MG63 (cell line): ENCODE data around the gene ZNF287. TPM values are rescaled to one million over a fixed set of nuclear protein-coding genes. Genes with fewer than 3 reads are reported as not detected.

ENCODE experiments used
- DNase-seq: peaks from one replicate; pipeline ENCODE4 v3.0.0-alpha.2; 2020
- H3K27me3 ChIP-seq: fragments of 250-450 bp; sonication (Bioruptor Pico); 2 replicates; pipeline ENCODE4 v1.5.1; 2020; ENCODE audit warnings: mild to moderate bottlenecking, moderate library complexity
- H3K36me3 ChIP-seq: fragments of 250-450 bp; sonication (Bioruptor Pico); 2 replicates; pipeline ENCODE4 v1.5.1; 2020; ENCODE audit warnings: mild to moderate bottlenecking, moderate library complexity
- H3K4me3 ChIP-seq: fragments of 250-450 bp; sonication (Bioruptor Pico); 2 replicates; pipeline ENCODE4 v1.5.1; 2020; ENCODE audit warnings: mild to moderate bottlenecking, moderate library complexity
- H3K9me3 ChIP-seq: fragments of 250-450 bp; sonication (Bioruptor Pico); 2 replicates; pipeline ENCODE4 v1.5.1; 2020; ENCODE audit warnings: mild to moderate bottlenecking, moderate library complexity
- total RNA-seq: library from RNA; depleted of rRNA; stranded (reverse); fragments of >200 nt; shearing (Covaris generic); gene quantifications from 2 replicates; pipeline ENCODE4 v1.2.3, GENCODE V29; 2014; ENCODE audit warnings: low replicate concordance; rRNA removed

Gene ZNF287
- 2.2 and 21.7 TPM in 2 replicates for total RNA-seq

GRCh38 chr17:16568541-16569357 lies at the start of gene ZNF287:
ZNF287 (minus strand) TSS chr17:16569204; CDS start chr17:16567731, 1,473 bp downstream.
- DNase-seq, result peak; percentile 87
- H3K9me3 ChIP-seq, result no peaks in the 10 kb centered on the region

GRCh38 chr17:16617481-16618060 lies 48.6 kb upstream of the ZNF287 start:
- no peak for DNase-seq
- no peak overlapping the region for H3K4me3 ChIP-seq

More at GRCh38 chr17:16568541-16569357, at the start of gene ZNF287:
- Histone ChIP-seq H3K27me3 (no peaks in the 10 kb centered on the region), H3K36me3 (peaks cover 11% of the 10 kb centered on the region), H3K4me3 (peak within 1 kb of the TSS; percentile 73)

GRCh38 chr17:16599537-16599936 lies 30.5 kb upstream of the ZNF287 start:
- H3K27me3 ChIP-seq, result no peaks in the 10 kb centered on the region
- H3K4me3 ChIP-seq, result no peak overlapping the region
- no peaks in the 10 kb centered on the region for H3K9me3 ChIP-seq
- no peak for DNase-seq
- H3K36me3 ChIP-seq, result no peaks in the 10 kb centered on the region

More at GRCh38 chr17:16617481-16618060, 48.6 kb upstream of the ZNF287 start:
- Histone ChIP-seq H3K36me3 (no peaks in the 10 kb centered on the region), H3K27me3 (no peaks in the 10 kb centered on the region), H3K9me3 (peaks cover 6% of the 10 kb centered on the region)

GRCh38 chr17:16593356-16594102 lies 24.5 kb upstream of the ZNF287 start:
- no peaks in the 10 kb centered on the region for H3K9me3 ChIP-seq
- no peaks in the 10 kb centered on the region for H3K36me3 ChIP-seq
- no peaks in the 10 kb centered on the region for H3K27me3 ChIP-seq
- H3K4me3 ChIP-seq, result no peak overlapping the region
- DNase-seq, result no peak

- peak; percentile 74 for DNase-seq
- Histone ChIP-seq H3K9me3 (no peaks in the 10 kb centered on the region), H3K36me3 (no peaks in the 10 kb centered on the region), H3K27me3 (no peaks in the 10 kb centered on the region), H3K4me3 (peak overlapping the region; percentile 56)
Observed at GRCh38 chr17:16589097-16589969, 20.3 kb upstream of the ZNF287 start.

GRCh38 chr17:16585796-16586195 lies 16.8 kb upstream of the ZNF287 start:
- Histone ChIP-seq H3K9me3 (no peaks in the 10 kb centered on the region), H3K4me3 (no peak overlapping the region), H3K36me3 (no peaks in the 10 kb centered on the region), H3K27me3 (no peaks in the 10 kb centered on the region)
- no peak for DNase-seq

- peak; percentile 68 for DNase-seq
- H3K36me3 ChIP-seq, result no peaks in the 10 kb centered on the region
Observed at GRCh38 chr17:16584273-16584995, 15.4 kb upstream of the ZNF287 start.

GRCh38 chr17:16583781-16584180 lies 14.8 kb upstream of the ZNF287 start:
- Histone ChIP-seq H3K4me3 (no peak overlapping the region), H3K36me3 (no peaks in the 10 kb centered on the region), H3K27me3 (no peaks in the 10 kb centered on the region), H3K9me3 (no peaks in the 10 kb centered on the region)
- DNase-seq, result no peak

More at GRCh38 chr17:16584273-16584995, 15.4 kb upstream of the ZNF287 start:
- Histone ChIP-seq H3K4me3 (no peak overlapping the region), H3K27me3 (no peaks in the 10 kb centered on the region), H3K9me3 (no peaks in the 10 kb centered on the region)

- Histone ChIP-seq H3K4me3 (no peak overlapping the region), H3K36me3 (no peaks in the 10 kb centered on the region), H3K9me3 (no peaks in the 10 kb centered on the region), H3K27me3 (no peaks in the 10 kb centered on the region)
- DNase-seq, result no peak
Observed at GRCh38 chr17:16573466-16573865, 4.5 kb upstream of the ZNF287 start.

GRCh38 chr17:16569358-16569712 lies 331 bp upstream of the ZNF287 start:
- no peak for DNase-seq
- Histone ChIP-seq H3K9me3 (no peaks in the 10 kb centered on the region), H3K36me3 (peaks cover 11% of the 10 kb centered on the region), H3K4me3 (peak overlapping the region; percentile 73), H3K27me3 (no peaks in the 10 kb centered on the region)

- H3K9me3 ChIP-seq, result peaks cover 24% of the 10 kb centered on the region
- peaks cover 27% of the 10 kb centered on the region for H3K36me3 ChIP-seq
- H3K4me3 ChIP-seq, result no peak overlapping the region
- H3K27me3 ChIP-seq, result no peaks in the 10 kb centered on the region
- DNase-seq, result no peak
Observed at GRCh38 chr17:16552637-16553045, 16.4 kb downstream of the ZNF287 start.

GRCh38 chr17:16551878-16552636 lies 16.9 kb downstream of the ZNF287 start:
- DNase-seq, result no peak
- peaks cover 26% of the 10 kb centered on the region for H3K9me3 ChIP-seq
- H3K4me3 ChIP-seq, result no peak overlapping the region
- peaks cover 22% of the 10 kb centered on the region for H3K36me3 ChIP-seq
- H3K27me3 ChIP-seq, result no peaks in the 10 kb centered on the region

- Histone ChIP-seq H3K27me3 (no peaks in the 10 kb centered on the region), H3K4me3 (no peak overlapping the region), H3K9me3 (no peaks in the 10 kb centered on the region), H3K36me3 (no peaks in the 10 kb centered on the region)
- DNase-seq, result no peak
Observed at GRCh38 chr17:16537130-16537458, 31.9 kb downstream of the ZNF287 start.

GRCh38 chr17:16534236-16534635 lies 34.8 kb downstream of the ZNF287 start:
- H3K9me3 ChIP-seq, result no peaks in the 10 kb centered on the region
- H3K27me3 ChIP-seq, result no peaks in the 10 kb centered on the region
- H3K36me3 ChIP-seq, result no peaks in the 10 kb centered on the region
- no peak for DNase-seq
- no peak overlapping the region for H3K4me3 ChIP-seq

- H3K27me3 ChIP-seq, result no peaks in the 10 kb centered on the region
- no peak for DNase-seq
- H3K36me3 ChIP-seq, result no peaks in the 10 kb centered on the region
- no peak overlapping the region for H3K4me3 ChIP-seq
- no peaks in the 10 kb centered on the region for H3K9me3 ChIP-seq
Observed at GRCh38 chr17:16529906-16530305, 39.1 kb downstream of the ZNF287 start.
